ENCODE data around the gene COL6A1. TPM values are rescaled to one million over a fixed set of nuclear protein-coding genes. Genes with fewer than 3 reads are reported as not detected.
A peak's percentile ranks its signal among the peaks of the same experiment; 100 is the strongest.

Gene COL6A1
- polyA plus RNA-seq, 1 of the 3 experiments (the other 2 are of a cell fraction), result 107 TPM

DNA sequence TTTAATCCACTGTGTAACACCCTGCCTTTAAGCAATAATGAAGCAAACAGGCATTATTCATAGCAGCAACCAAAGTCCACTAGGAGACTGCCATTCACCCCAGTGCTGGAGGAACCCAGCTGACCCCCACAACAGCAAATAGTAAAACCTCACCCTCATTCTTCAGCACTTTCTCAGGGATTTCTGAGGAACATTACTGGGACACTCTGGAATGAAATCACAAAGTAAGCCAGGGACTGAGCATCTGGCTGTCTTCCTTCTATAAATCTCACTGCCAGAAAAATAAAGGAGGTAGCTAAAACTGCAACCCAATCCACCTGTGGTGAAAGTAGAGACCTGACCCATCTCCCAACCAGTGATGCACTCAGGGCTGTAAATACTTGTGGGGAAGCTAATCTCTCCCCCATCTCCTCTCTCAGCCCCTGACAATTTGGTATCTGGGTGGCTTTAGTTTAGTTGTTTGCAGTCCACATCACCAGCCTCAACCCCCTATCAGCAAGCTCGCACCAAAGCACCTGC, 47.1 kb downstream of the COL6A1 start:
- Histone ChIP-seq H3K36me3 (replicated peaks in 1 of 2; ENCODE audit: control insufficient read depth in 1 of 2, insufficient read depth in 2 of 2, low read length in 1 of 2) (no peaks in the 10 kb centered on the region), H3K79me2 (ENCODE audit: insufficient read depth) (no peaks in the 10 kb centered on the region), H3K9me3 (no peaks in the 10 kb centered on the region), H3K9me2 (no peaks in the 10 kb centered on the region), H3K27me3 (ENCODE audit: insufficient read depth) (no peaks in the 10 kb centered on the region), H3K27ac (ENCODE audit: low read depth in 2 of 2, low read length in 1 of 2) (peak overlapping the region in 1 of 2 experiments; percentile 74; a peak in 1 of 4 replicates), H3K4me3 (ENCODE audit: low read depth in 2 of 2, low read length in 1 of 2) (no peak overlapping the region), H4K20me1 (ENCODE audit: insufficient read depth) (no peaks in the 10 kb centered on the region), H2AFZ (ENCODE audit: low read depth) (no peak overlapping the region), H3K4me1 (ENCODE audit: control insufficient read depth in 1 of 2, insufficient read depth in 2 of 2, low read depth in 1 of 2, low read length in 1 of 2) (no peaks in the 10 kb centered on the region; a peak in 2 of 4 replicates), H3K9ac (no peak overlapping the region), H3K4me2 (no peak overlapping the region), H3F3A (replicated peaks; ENCODE audit: insufficient read depth) (no peaks in the 10 kb centered on the region)
- 64% methylated on average over 1 of the region's 1 CpG for WGBS (ENCODE audit: low lambda C conversion rate)
- POLR2A ChIA-PET, result no interaction called here
- CTCF ChIA-PET, result interaction anchor here (0.9 kb wide), 1 partner anchor 58 kb away, joined by 5 read pairs; no protein-coding TSS in a partner anchor
- no peak for DNase-seq
- TF ChIP-seq EP300 (IDR thresholded peaks at IDR 0.05; ENCODE audit: borderline replicate concordance in 1 of 2, low read depth in 1 of 2, low read length in 1 of 2), result no peak

DNA sequence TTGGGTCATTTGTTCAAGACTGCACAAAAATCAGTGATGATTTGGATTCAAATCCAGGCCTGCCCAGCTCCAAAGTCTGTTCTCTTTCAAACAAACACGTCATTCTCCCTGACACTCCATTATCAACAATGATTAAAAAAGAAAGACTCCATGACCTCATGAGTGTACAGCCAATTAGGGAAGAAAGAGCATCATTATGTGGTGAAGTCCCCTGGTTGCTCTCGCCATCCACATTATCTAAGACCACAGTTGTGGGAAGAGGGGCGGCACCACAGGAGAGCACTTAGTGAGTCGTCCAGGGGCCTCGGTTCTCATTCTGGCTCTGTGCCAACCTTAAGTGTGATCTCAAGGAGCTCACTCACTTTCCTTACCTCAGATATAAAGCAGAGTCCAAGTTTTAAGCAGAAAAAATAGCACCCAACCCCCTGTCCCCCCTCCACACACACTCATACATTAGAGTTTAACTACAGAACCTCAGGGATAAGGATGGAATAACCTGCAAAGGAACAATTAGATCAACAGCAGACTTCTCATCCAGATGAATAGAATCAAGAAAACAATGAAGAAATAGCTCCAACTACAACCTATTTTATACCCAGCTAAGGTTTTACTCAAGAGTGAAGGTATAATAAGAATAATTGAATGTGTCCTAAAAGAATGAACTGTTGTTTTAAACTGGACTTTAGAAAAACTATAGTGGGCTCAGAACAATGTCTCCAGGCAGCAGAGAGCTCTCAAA, 47.8 kb downstream of the COL6A1 start:
- DNase-seq, result no peak
- Histone ChIP-seq H3K27ac (ENCODE audit: low read depth in 2 of 2, low read length in 1 of 2) (no peak overlapping the region; a peak in 1 of 4 replicates), H3K9ac (no peak overlapping the region)

DNA sequence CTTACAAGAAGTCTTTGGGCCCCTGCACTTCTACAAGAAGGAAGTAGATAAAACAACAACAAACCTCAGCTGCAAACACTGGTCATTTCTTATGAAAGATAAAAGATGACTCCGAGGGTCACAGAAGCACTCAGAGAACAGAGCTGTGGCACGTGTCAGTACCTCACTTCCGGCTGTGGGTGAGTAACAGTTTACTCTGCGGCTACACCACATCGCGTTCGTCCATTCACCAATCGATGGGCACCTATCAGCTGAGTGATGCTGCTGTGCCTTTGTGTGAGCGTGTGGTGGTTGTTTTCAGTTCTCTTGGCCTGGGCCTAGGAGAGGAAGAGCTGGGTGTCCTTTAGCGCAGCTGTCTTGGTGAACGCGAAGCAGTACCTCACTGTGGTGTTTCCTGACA, 49.9 kb downstream of the COL6A1 start:
- no peaks in the 10 kb centered on the region for H3F3A ChIP-seq (replicated peaks; ENCODE audit: insufficient read depth)
- H3K36me3 ChIP-seq (replicated peaks in 1 of 2; ENCODE audit: control insufficient read depth in 1 of 2, insufficient read depth in 2 of 2, low read length in 1 of 2), result no peaks in the 10 kb centered on the region
- no peak for DNase-seq
- no peaks in the 10 kb centered on the region for H3K27me3 ChIP-seq (ENCODE audit: insufficient read depth)
- H3K9ac ChIP-seq, result no peak overlapping the region
- no peak overlapping the region for H3K4me3 ChIP-seq (ENCODE audit: low read depth in 2 of 2, low read length in 1 of 2)
- no peaks in the 10 kb centered on the region for H4K20me1 ChIP-seq (ENCODE audit: insufficient read depth)
- ChIA-PET POLR2A (no interaction called here), CTCF (interaction anchor here (0.7 kb wide), 1 partner anchor 87 kb away, joined by 3 read pairs; no protein-coding TSS in a partner anchor)
- no peak overlapping the region for H3K27ac ChIP-seq (ENCODE audit: low read depth in 2 of 2, low read length in 1 of 2)
- no peaks in the 10 kb centered on the region for H3K79me2 ChIP-seq (ENCODE audit: insufficient read depth)
- no peaks in the 10 kb centered on the region for H3K9me3 ChIP-seq
- H3K4me1 ChIP-seq (ENCODE audit: control insufficient read depth in 1 of 2, insufficient read depth in 2 of 2, low read depth in 1 of 2, low read length in 1 of 2), result no peaks in the 10 kb centered on the region; a peak in 2 of 4 replicates
- H3K4me2 ChIP-seq, result no peak overlapping the region
- no peak overlapping the region for H2AFZ ChIP-seq (ENCODE audit: low read depth)
- WGBS (ENCODE audit: low lambda C conversion rate), result 88% methylated on average over 12 of the region's 12 CpGs
- H3K9me2 ChIP-seq, result no peaks in the 10 kb centered on the region
- TF ChIP-seq TCF12 (IDR thresholded peaks at IDR 0.05), result no peak
- no peak for TF ChIP-seq CHD2 (IDR thresholded peaks at IDR 0.05; ENCODE audit: low read length, partially characterized antibody)
- TF ChIP-seq, protein P1, sequence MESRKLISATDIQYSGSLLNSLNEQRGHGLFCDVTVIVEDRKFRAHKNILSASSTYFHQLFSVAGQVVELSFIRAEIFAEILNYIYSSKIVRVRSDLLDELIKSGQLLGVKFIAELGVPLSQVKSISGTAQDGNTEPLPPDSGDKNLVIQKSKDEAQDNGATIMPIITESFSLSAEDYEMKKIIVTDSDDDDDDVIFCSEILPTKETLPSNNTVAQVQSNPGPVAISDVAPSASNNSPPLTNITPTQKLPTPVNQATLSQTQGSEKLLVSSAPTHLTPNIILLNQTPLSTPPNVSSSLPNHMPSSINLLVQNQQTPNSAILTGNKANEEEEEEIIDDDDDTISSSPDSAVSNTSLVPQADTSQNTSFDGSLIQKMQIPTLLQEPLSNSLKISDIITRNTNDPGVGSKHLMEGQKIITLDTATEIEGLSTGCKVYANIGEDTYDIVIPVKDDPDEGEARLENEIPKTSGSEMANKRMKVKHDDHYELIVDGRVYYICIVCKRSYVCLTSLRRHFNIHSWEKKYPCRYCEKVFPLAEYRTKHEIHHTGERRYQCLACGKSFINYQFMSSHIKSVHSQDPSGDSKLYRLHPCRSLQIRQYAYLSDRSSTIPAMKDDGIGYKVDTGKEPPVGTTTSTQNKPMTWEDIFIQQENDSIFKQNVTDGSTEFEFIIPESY (IDR thresholded peaks at IDR 0.05; ENCODE audit: borderline replicate concordance, low read depth), result no peak
- no peak for TF ChIP-seq MEF2A (IDR thresholded peaks at IDR 0.05; ENCODE audit: borderline replicate concordance, low read depth)
- no peak for TF ChIP-seq RXRA (IDR thresholded peaks at IDR 0.05; ENCODE audit: borderline replicate concordance, low read depth)
- TF ChIP-seq NFIC (IDR thresholded peaks at IDR 0.05; ENCODE audit: borderline replicate concordance), result no peak
- no peak for TF ChIP-seq RFX5 (IDR thresholded peaks at IDR 0.05; ENCODE audit: low read length)
- TF ChIP-seq, protein P2, sequence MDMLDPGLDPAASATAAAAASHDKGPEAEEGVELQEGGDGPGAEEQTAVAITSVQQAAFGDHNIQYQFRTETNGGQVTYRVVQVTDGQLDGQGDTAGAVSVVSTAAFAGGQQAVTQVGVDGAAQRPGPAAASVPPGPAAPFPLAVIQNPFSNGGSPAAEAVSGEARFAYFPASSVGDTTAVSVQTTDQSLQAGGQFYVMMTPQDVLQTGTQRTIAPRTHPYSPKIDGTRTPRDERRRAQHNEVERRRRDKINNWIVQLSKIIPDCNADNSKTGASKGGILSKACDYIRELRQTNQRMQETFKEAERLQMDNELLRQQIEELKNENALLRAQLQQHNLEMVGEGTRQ (IDR thresholded peaks at IDR 0.05; ENCODE audit: borderline replicate concordance, low read depth, low read length), result no peak
- no peak for TF ChIP-seq TEAD4 (IDR thresholded peaks at IDR 0.05; ENCODE audit: borderline replicate concordance, insufficient read depth)
- no peak for TF ChIP-seq FOXJ3 (CRISPR knock-in tag; IDR thresholded peaks at IDR 0.05)

More for the DNA sequence above, 47.8 kb downstream of the COL6A1 start:
- no peak overlapping the region for H3K4me2 ChIP-seq
- no peaks in the 10 kb centered on the region for H3K9me2 ChIP-seq
- H3F3A ChIP-seq (replicated peaks; ENCODE audit: insufficient read depth), result no peaks in the 10 kb centered on the region
- WGBS (ENCODE audit: low lambda C conversion rate), result 49% methylated on average over 3 of the region's 5 CpGs
- CTCF ChIA-PET, result interaction anchor here (0.9 kb wide), 1 partner anchor 59 kb away, joined by 5 read pairs; no protein-coding TSS in a partner anchor
- H3K4me1 ChIP-seq (ENCODE audit: control insufficient read depth in 1 of 2, insufficient read depth in 2 of 2, low read depth in 1 of 2, low read length in 1 of 2), result no peaks in the 10 kb centered on the region; a peak in 2 of 4 replicates
- H3K9me3 ChIP-seq, result no peaks in the 10 kb centered on the region
- H2AFZ ChIP-seq (ENCODE audit: low read depth), result no peak overlapping the region
- no peaks in the 10 kb centered on the region for H3K79me2 ChIP-seq (ENCODE audit: insufficient read depth)
- no peaks in the 10 kb centered on the region for H3K27me3 ChIP-seq (ENCODE audit: insufficient read depth)
- H3K36me3 ChIP-seq (replicated peaks in 1 of 2; ENCODE audit: control insufficient read depth in 1 of 2, insufficient read depth in 2 of 2, low read length in 1 of 2), result no peaks in the 10 kb centered on the region
- H3K4me3 ChIP-seq (ENCODE audit: low read depth in 2 of 2, low read length in 1 of 2), result no peak overlapping the region
- no peak for TF ChIP-seq RFX5 (IDR thresholded peaks at IDR 0.05; ENCODE audit: low read length)
- TF ChIP-seq SMC3 (IDR thresholded peaks at IDR 0.05; ENCODE audit: low read depth, low read length), result no peak
- no peak for TF ChIP-seq NFIC (IDR thresholded peaks at IDR 0.05; ENCODE audit: borderline replicate concordance)
- TF ChIP-seq RCOR1 (IDR thresholded peaks at IDR 0.05; ENCODE audit: low read length), result no peak
- TF ChIP-seq FOSL2 (IDR thresholded peaks at IDR 0.05; ENCODE audit: borderline replicate concordance, low read depth), result no peak
- TF ChIP-seq ELF1 (IDR thresholded peaks at IDR 0.05), result no peak
- TF ChIP-seq GATA2 (CRISPR knock-in tag; IDR thresholded peaks at IDR 0.05), result no peak
- no peak for TF ChIP-seq MXI1 (IDR thresholded peaks at IDR 0.05; ENCODE audit: low read depth, low read length)
- TF ChIP-seq, protein P3, sequence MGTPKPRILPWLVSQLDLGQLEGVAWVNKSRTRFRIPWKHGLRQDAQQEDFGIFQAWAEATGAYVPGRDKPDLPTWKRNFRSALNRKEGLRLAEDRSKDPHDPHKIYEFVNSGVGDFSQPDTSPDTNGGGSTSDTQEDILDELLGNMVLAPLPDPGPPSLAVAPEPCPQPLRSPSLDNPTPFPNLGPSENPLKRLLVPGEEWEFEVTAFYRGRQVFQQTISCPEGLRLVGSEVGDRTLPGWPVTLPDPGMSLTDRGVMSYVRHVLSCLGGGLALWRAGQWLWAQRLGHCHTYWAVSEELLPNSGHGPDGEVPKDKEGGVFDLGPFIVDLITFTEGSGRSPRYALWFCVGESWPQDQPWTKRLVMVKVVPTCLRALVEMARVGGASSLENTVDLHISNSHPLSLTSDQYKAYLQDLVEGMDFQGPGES (IDR thresholded peaks at IDR 0.05; ENCODE audit: low read depth, low read length), result no peak
- TF ChIP-seq MEF2A (IDR thresholded peaks at IDR 0.05; ENCODE audit: borderline replicate concordance, low read depth), result no peak
- TF ChIP-seq TAF1 (IDR thresholded peaks at IDR 0.05; ENCODE audit: borderline replicate concordance, low read depth, low read length), result no peak
- TF ChIP-seq CHD2 (IDR thresholded peaks at IDR 0.05; ENCODE audit: low read length, partially characterized antibody), result no peak
- no peak for TF ChIP-seq SIN3A (IDR thresholded peaks at IDR 0.05; ENCODE audit: borderline replicate concordance, low read depth, low read length)
- TF ChIP-seq GABPA (IDR thresholded peaks at IDR 0.05; ENCODE audit: low read depth), result no peak
- no peaks in the 10 kb centered on the region for H4K20me1 ChIP-seq (ENCODE audit: insufficient read depth)
- POLR2A ChIA-PET, result no interaction called here
